ENCODE data around the gene HLA-DQA2.
"Not testable (repeated sequence)": the region's sequence is repeated elsewhere in the genome, so short reads cannot be mapped to it uniquely, and the experiment has no call there.

Gene HLA-DQA2

GRCh38 chr6:32779036-32779435, 37.8 kb downstream of the HLA-DQA2 start:
- DNase-seq (ENCODE audit: low read depth) = no peak

GRCh38 chr6:32782923-32783322, 41.7 kb downstream of the HLA-DQA2 start:
- DNase-seq (ENCODE audit: low read depth) = not testable (repeated sequence)

- DNase-seq (ENCODE audit: low read depth) = no peak
These were observed 44.8 kb downstream of the HLA-DQA2 start for GRCh38 chr6:32785781-32786533.

- no peak for DNase-seq (ENCODE audit: low read depth)
These were observed 49.1 kb downstream of the HLA-DQA2 start for GRCh38 chr6:32790306-32790705.

- no peak for DNase-seq (ENCODE audit: low read depth)
These were observed 51.8 kb downstream of the HLA-DQA2 start for GRCh38 chr6:32792901-32793435.

GRCh38 chr6:32794510-32794909, 53.3 kb downstream of the HLA-DQA2 start:
- no peak for DNase-seq (ENCODE audit: low read depth)

Measured in non-pigmented ciliary epithelial cell (primary cell).